Mesodermal cell (in vitro differentiated cells): ENCODE data around the gene POR.

Experiments
- H3K27ac ChIP-seq: 2 replicates; pipeline ENCODE4 v1.7.0; 2013; ENCODE audit warnings: mild to moderate bottlenecking, low read depth, low read length, moderate library complexity; ENCODE audit not compliant: severe bottlenecking
- H3K36me3 ChIP-seq: 2 replicates; pipeline ENCODE4 v1.7.1; 2013; ENCODE audit warnings: mild to moderate bottlenecking, low read length, moderate library complexity; ENCODE audit not compliant: control insufficient read depth, insufficient read depth
- H3K4me1 ChIP-seq: one replicate; pipeline ENCODE4 v1.7.1; 2013; ENCODE audit warnings: mild to moderate bottlenecking, low read length; ENCODE audit not compliant: insufficient read depth, control insufficient read depth, poor library complexity, severe bottlenecking
- H3K4me3 ChIP-seq: 2 replicates; pipeline ENCODE4 v1.7.0; 2013; ENCODE audit warnings: low read length, control low read depth, mild to moderate bottlenecking; ENCODE audit not compliant: insufficient read depth, poor library complexity, severe bottlenecking; ENCODE audit errors: extremely low read depth
- H3K9me3 ChIP-seq: 2 replicates; pipeline ENCODE4 v1.7.1; 2013; ENCODE audit warnings: mild to moderate bottlenecking, low read length, moderate library complexity; ENCODE audit not compliant: control insufficient read depth
- WGBS, 2 experiments: methylation state at CpG; one replicate each; pipeline ENCODE4 v1.1.5; 2013; ENCODE audit warnings: missing lambda C conversion rate in 2 of 2; ENCODE audit not compliant: insufficient coverage in 2 of 2; 5-methylcytosine and 5-hydroxymethylcytosine counted together

POR gene

GRCh38 chr7:75937958-75938786 is 23.2 kb downstream of the POR start:
- H3K27ac ChIP-seq = peak overlapping the region; percentile 57

GRCh38 chr7:75938921-75939320 is 24.0 kb downstream of the POR start:
- no peaks in the 10 kb centered on the region for H3K9me3 ChIP-seq
- H3K27ac ChIP-seq = no peak overlapping the region
- peaks cover 6% of the 10 kb centered on the region for H3K36me3 ChIP-seq
- H3K4me3 ChIP-seq = no peak overlapping the region
- 94% methylated on average over 6 of the region's 6 CpGs for WGBS, 2 experiments
- H3K4me1 ChIP-seq = no peaks in the 10 kb centered on the region

More at GRCh38 chr7:75937958-75938786, 23.2 kb downstream of the POR start:
- Histone ChIP-seq H3K4me3 (no peak overlapping the region), H3K36me3 (peaks cover 6% of the 10 kb centered on the region), H3K9me3 (no peaks in the 10 kb centered on the region), H3K4me1 (no peaks in the 10 kb centered on the region)
- WGBS, 2 experiments = 93 to 95% methylated on average over 9 to 15 of the region's 15 CpGs

GRCh38 chr7:75943864-75944263 is 28.9 kb downstream of the POR start:
- H3K36me3 ChIP-seq = peaks cover 7% of the 10 kb centered on the region
- no peak overlapping the region for H3K4me3 ChIP-seq
- no peaks in the 10 kb centered on the region for H3K9me3 ChIP-seq
- H3K4me1 ChIP-seq = no peaks in the 10 kb centered on the region
- H3K27ac ChIP-seq = no peak overlapping the region
- WGBS, 2 experiments = 80 to 100% methylated on average over 1 to 2 of the region's 6 CpGs

GRCh38 chr7:75944507-75944906 is 29.6 kb downstream of the POR start:
- no peak overlapping the region for H3K27ac ChIP-seq

GRCh38 chr7:75945297-75946168 is 30.6 kb downstream of the POR start:
- Histone ChIP-seq H3K4me3 (no peak overlapping the region), H3K36me3 (peaks cover 7% of the 10 kb centered on the region), H3K4me1 (no peaks in the 10 kb centered on the region), H3K27ac (no peak overlapping the region), H3K9me3 (no peaks in the 10 kb centered on the region)
- WGBS, 2 experiments = 91 to 97% methylated on average over 5 to 6 of the region's 8 CpGs

More at GRCh38 chr7:75944507-75944906, 29.6 kb downstream of the POR start:
- no peak overlapping the region for H3K4me3 ChIP-seq
- H3K9me3 ChIP-seq = no peaks in the 10 kb centered on the region
- peaks cover 7% of the 10 kb centered on the region for H3K36me3 ChIP-seq
- WGBS, 2 experiments = 100% methylated on average over 1 of the region's 1 CpG; no CpG with 5 or more reads in 1 of the 2 experiments
- no peaks in the 10 kb centered on the region for H3K4me1 ChIP-seq

- Histone ChIP-seq H3K4me1 (no peaks in the 10 kb centered on the region), H3K36me3 (peaks cover 7% of the 10 kb centered on the region), H3K27ac (no peak overlapping the region), H3K4me3 (no peak overlapping the region), H3K9me3 (no peaks in the 10 kb centered on the region)
- WGBS, 2 experiments = 96 to 100% methylated on average over 3 to 4 of the region's 8 CpGs
Measured at GRCh38 chr7:75946207-75946855, 31.4 kb downstream of the POR start.

GRCh38 chr7:75948179-75948578 is 33.2 kb downstream of the POR start:
- 88 to 92% methylated on average over 7 to 9 of the region's 9 CpGs for WGBS, 2 experiments
- no peaks in the 10 kb centered on the region for H3K9me3 ChIP-seq
- H3K36me3 ChIP-seq = peaks cover 7% of the 10 kb centered on the region
- no peak overlapping the region for H3K4me3 ChIP-seq
- H3K4me1 ChIP-seq = no peaks in the 10 kb centered on the region
- H3K27ac ChIP-seq = no peak overlapping the region

GRCh38 chr7:75950111-75950681 is 35.2 kb downstream of the POR start:
- no peak overlapping the region for H3K27ac ChIP-seq
- 90 to 91% methylated on average over 14 to 15 of the region's 15 CpGs for WGBS, 2 experiments
- peaks cover 25% of the 10 kb centered on the region for H3K36me3 ChIP-seq
- no peaks in the 10 kb centered on the region for H3K9me3 ChIP-seq
- no peaks in the 10 kb centered on the region for H3K4me1 ChIP-seq
- no peak overlapping the region for H3K4me3 ChIP-seq

- Histone ChIP-seq H3K36me3 (peaks cover 38% of the 10 kb centered on the region), H3K4me1 (no peaks in the 10 kb centered on the region), H3K27ac (no peak overlapping the region), H3K9me3 (no peaks in the 10 kb centered on the region), H3K4me3 (no peak overlapping the region)
- WGBS, 2 experiments = 88 to 92% methylated on average over 3 to 5 of the region's 5 CpGs
Measured at GRCh38 chr7:75951506-75951905, 36.6 kb downstream of the POR start.

- Histone ChIP-seq H3K4me1 (peaks cover 3% of the 10 kb centered on the region), H3K4me3 (no peak overlapping the region), H3K27ac (no peak overlapping the region), H3K9me3 (no peaks in the 10 kb centered on the region), H3K36me3 (peaks cover 43% of the 10 kb centered on the region)
- 94% methylated on average over 6 to 7 of the region's 7 CpGs for WGBS, 2 experiments
Measured at GRCh38 chr7:75953431-75953830, 38.5 kb downstream of the POR start.
